H1 (cell line): ENCODE measurements around the gene IL10. TPM values are rescaled to one million over a fixed set of nuclear protein-coding genes. Genes with fewer than 3 reads are reported as not detected.

Experiments
- CTCF ChIA-PET: fragments of 300-600 bp; sonication (Branson Sonifier 250); formaldehyde crosslinking; loops from one replicate; lab custom pipeline; 2021; ENCODE audit not compliant: partially characterized antibody; lab: Charles Lee
- POLR2A ChIA-PET: fragments of 300-600 bp; sonication (Branson Sonifier 250); formaldehyde crosslinking; loops from one replicate; lab custom pipeline; 2021; ENCODE audit warnings: inconsistent platforms; ENCODE audit not compliant: partially characterized antibody; lab: Charles Lee
- DNase-seq, 2 experiments: peaks; one replicate each; pipeline versions ENCODE4 v3.0.0 to v3.0.0-alpha.2; 2010 to 2022; ENCODE audit warnings: low spot score in 2 of 2, low read depth in 1 of 2, mixed read lengths in 1 of 2
- FAIRE-seq: peaks from 2 replicates; lab custom pipeline; 2011; peaks lifted over from hg19 to GRCh38; lab: Jason Lieb, UNC
- H2AFZ ChIP-seq: 2 replicates; pipeline ENCODE4 v1.8.1; 2012; ENCODE audit warnings: low read length, inconsistent platforms
- H2AK5ac ChIP-seq: 2 replicates; pipeline ENCODE4 v1.6.1; 2013; ENCODE audit warnings: low read depth, low read length
- H2BK120ac ChIP-seq: replicated peaks from 2 replicates; pipeline ENCODE3; 2013; ENCODE audit warnings: low read depth, low read length, inconsistent platforms
- H2BK12ac ChIP-seq: 2 replicates; pipeline ENCODE4 v1.6.1; 2013; ENCODE audit warnings: low read depth, low read length
- H2BK15ac ChIP-seq: 2 replicates; pipeline ENCODE4 v1.6.1; 2013; ENCODE audit warnings: low read length
- H2BK20ac ChIP-seq: 2 replicates; pipeline ENCODE4 v1.6.1; 2013; ENCODE audit warnings: low read length
- H2BK5ac ChIP-seq: 2 replicates; pipeline ENCODE4 v1.6.1; 2013; ENCODE audit warnings: low read depth, low read length
- H3K14ac ChIP-seq: 2 replicates; pipeline ENCODE4 v1.6.1; 2013; ENCODE audit warnings: inconsistent platforms; ENCODE audit not compliant: insufficient read length
- H3K18ac ChIP-seq: 2 replicates; pipeline ENCODE4 v1.6.1; 2013; ENCODE audit warnings: low read length; ENCODE audit errors: extremely low read depth
- H3K23ac ChIP-seq: 2 replicates; pipeline ENCODE4 v1.6.1; 2013; ENCODE audit warnings: inconsistent platforms; ENCODE audit not compliant: insufficient read length
- H3K23me2 ChIP-seq: 2 replicates; pipeline ENCODE4 v1.6.1; 2013; ENCODE audit warnings: low read depth, low read length
- H3K27ac ChIP-seq: 2 replicates; pipeline ENCODE4 v1.6.1; 2011; ENCODE audit warnings: low read depth, low read length, inconsistent platforms
- H3K27me3 ChIP-seq, 4 experiments: replicated peaks in 1 of 4; 1 replicate in 1 of 4; 2 replicates in 3 of 4; pipeline versions ENCODE4 v1.6.1 to v1.8.1; 2011 to 2013; ENCODE audit warnings: low read length in 3 of 4, mild to moderate bottlenecking in 3 of 4, inconsistent platforms in 2 of 4, mixed read lengths in 2 of 4, moderate library complexity in 1 of 4; ENCODE audit not compliant: control insufficient read depth in 3 of 4, insufficient read depth in 3 of 4; ENCODE audit errors: extremely low read depth in 1 of 4
- H3K36me3 ChIP-seq, 4 experiments: 2 replicates each; pipeline versions ENCODE4 v1.6.1 to v1.8.1; 2011 to 2013; ENCODE audit warnings: mild to moderate bottlenecking in 4 of 4, low read length in 3 of 4, moderate library complexity in 2 of 4, control low read depth in 1 of 4, inconsistent platforms in 1 of 4; ENCODE audit not compliant: insufficient read depth in 4 of 4, control insufficient read depth in 2 of 4
- H3K4ac ChIP-seq: replicated peaks from 2 replicates; pipeline ENCODE3; 2013; ENCODE audit warnings: low read length, low read depth, mixed read lengths, inconsistent platforms; ENCODE audit not compliant: insufficient read length
- H3K4me1 ChIP-seq, 4 experiments: replicated peaks in 1 of 4; 1 replicate in 1 of 4; 2 replicates in 3 of 4; pipeline versions ENCODE4 v1.6.1 to v1.8.1; 2011 to 2013; ENCODE audit warnings: low read length in 3 of 4, inconsistent platforms in 2 of 4, mixed read lengths in 1 of 4; ENCODE audit not compliant: insufficient read depth in 4 of 4, control insufficient read depth in 3 of 4
- H3K4me2 ChIP-seq, 2 experiments: 2 replicates each; pipeline versions ENCODE4 v1.6.1 to v1.8.1; 2011 to 2013; ENCODE audit warnings: low read depth in 2 of 2, low read length in 2 of 2, control low read depth in 1 of 2, inconsistent platforms in 1 of 2, mild to moderate bottlenecking in 1 of 2; ENCODE audit not compliant: insufficient read depth in 1 of 2
- H3K4me3 ChIP-seq, 4 experiments: fragments of 200-600, 300-600 bp in 1 of 4; sonication (generic), shearing (Covaris generic), sonication (Bioruptor Twin) in 1 of 4; 2 replicates each; pipeline versions ENCODE4 v1.5.1 to v1.8.1; 2011 to 2016; ENCODE audit warnings: low read length in 4 of 4, low read depth in 3 of 4, control low read depth in 2 of 4, inconsistent platforms in 2 of 4, mild to moderate bottlenecking in 2 of 4, mixed read lengths in 1 of 4, moderate library complexity in 1 of 4; ENCODE audit not compliant: insufficient read depth in 2 of 4; ENCODE audit errors: extremely low read depth in 1 of 4
- H3K56ac ChIP-seq: replicated peaks from 2 replicates; pipeline ENCODE3; 2013; ENCODE audit warnings: low read depth, mild to moderate bottlenecking, mixed read lengths, low read length, inconsistent platforms; ENCODE audit not compliant: insufficient read length
- H3K79me1 ChIP-seq: 2 replicates; pipeline ENCODE4 v1.6.1; 2013; ENCODE audit warnings: low read depth, low read length, control low read depth
- H3K79me2 ChIP-seq, 2 experiments: 2 replicates each; pipeline versions ENCODE4 v1.6.1 to v1.8.1; 2012 to 2013; ENCODE audit warnings: low read length in 2 of 2, mild to moderate bottlenecking in 2 of 2, inconsistent platforms in 1 of 2; ENCODE audit not compliant: insufficient read depth in 2 of 2, control insufficient read depth in 1 of 2
- H3K9ac ChIP-seq, 4 experiments: replicated peaks in 1 of 4; 1 replicate in 1 of 4; 2 replicates in 3 of 4; pipeline versions ENCODE4 v1.6.1 to v1.8.1; 2011 to 2013; ENCODE audit warnings: low read depth in 3 of 4, low read length in 3 of 4, control low read depth in 2 of 4, mild to moderate bottlenecking in 2 of 4, moderate library complexity in 2 of 4, inconsistent platforms in 1 of 4; ENCODE audit errors: extremely low read depth in 1 of 4
- H3K9me3 ChIP-seq, 2 experiments: 2 replicates each; pipeline versions ENCODE4 v1.6.1 to v1.8.1; 2012 to 2013; ENCODE audit warnings: mild to moderate bottlenecking in 2 of 2, moderate library complexity in 2 of 2, control low read depth in 1 of 2, inconsistent platforms in 1 of 2, low read depth in 1 of 2, low read length in 1 of 2, mixed read lengths in 1 of 2; ENCODE audit not compliant: insufficient read depth in 2 of 2
- H4K20me1 ChIP-seq, 2 experiments: replicated peaks in 1 of 2; 2 replicates each; pipeline versions ENCODE3 to v1.8.1; 2011 to 2013; ENCODE audit warnings: inconsistent platforms in 2 of 2, low read length in 2 of 2, mild to moderate bottlenecking in 1 of 2; ENCODE audit not compliant: insufficient read depth in 2 of 2, control insufficient read depth in 1 of 2
- H4K5ac ChIP-seq: 2 replicates; pipeline ENCODE4 v1.6.1; 2013; ENCODE audit warnings: low read length, low read depth, mixed read lengths, inconsistent platforms; ENCODE audit not compliant: insufficient read length
- H4K8ac ChIP-seq: 2 replicates; pipeline ENCODE4 v1.8.0; 2013; ENCODE audit warnings: mild to moderate bottlenecking, moderate library complexity, low read length, inconsistent platforms; ENCODE audit not compliant: insufficient read depth; ENCODE audit errors: extremely low read depth
- H4K91ac ChIP-seq: replicated peaks from 2 replicates; pipeline ENCODE3; 2013; ENCODE audit warnings: low read length, mixed read lengths, inconsistent platforms; ENCODE audit not compliant: insufficient read length
- ASH2L ChIP-seq: fragments of 200-600, 300-600 bp; sonication (generic); IDR thresholded peaks from one replicate; pipeline ENCODE4 v1.7.1; 2017; ENCODE audit warnings: low read length
- ATF3 ChIP-seq: IDR thresholded peaks from 2 replicates; pipeline ENCODE4 v1.6.1; 2011; ENCODE audit warnings: low read depth, mild to moderate bottlenecking, low read length; ENCODE audit not compliant: insufficient read depth
- CREB1 ChIP-seq: IDR thresholded peaks from 2 replicates; pipeline ENCODE4 v1.6.1; 2012; ENCODE audit warnings: inconsistent platforms
- TAF7 ChIP-seq: optimal IDR thresholded peaks from 2 replicates; pipeline ENCODE3; 2011; ENCODE audit warnings: low read depth, mild to moderate bottlenecking, inconsistent platforms, low read length, moderate library complexity, borderline replicate concordance
- TCF12 ChIP-seq: IDR thresholded peaks from 2 replicates; pipeline ENCODE4 v1.6.1; 2011; ENCODE audit warnings: low read depth, mild to moderate bottlenecking, low read length
- WGBS, 2 experiments: shearing (Covaris generic) in 1 of 2; methylation state at CpG; one replicate each; pipeline versions ENCODE4 v1.1.6 to v1.1.7; 2013 to 2015; ENCODE audit warnings: low lambda C conversion rate in 2 of 2, mixed read lengths in 2 of 2, inconsistent platforms in 1 of 2, low coverage in 1 of 2, missing lambda C conversion rate in 1 of 2; ENCODE audit not compliant: insufficient replicate concordance in 2 of 2, insufficient coverage in 1 of 2, insufficient read length in 1 of 2; ENCODE audit errors: extremely low coverage in 1 of 2, missing lambda C conversion rate in 1 of 2; 5-methylcytosine and 5-hydroxymethylcytosine counted together
- polyA plus RNA-seq, 7 experiments: library from polyadenylated mRNA; depleted of rRNA in 3 of 7; stranded (reverse) in 5 of 7; unstranded in 2 of 7; fragments of >200 nt in 5 of 7; fragments of 200-250 nt in 2 of 7; gene quantifications; 1 replicate in 5 of 7; 2 replicates in 1 of 7; 4 replicates in 1 of 7; pipeline versions ENCODE4 v1.2.1 to v1.2.3, GENCODE V29; 2011 to 2013; ENCODE audit warnings: missing spikeins in 2 of 7, mixed read lengths in 2 of 7
- total RNA-seq: library from RNA; stranded (reverse); fragmentation: NEBNext Ultra II Directional; extraction: Animal tissue kit (Norgen Biotek cat#: 25700); gene quantifications from 2 replicates; pipeline ENCODE4 v1.2.1, GENCODE V29; 2021
- TF ChIP-seq, protein P1 (sequence below): IDR thresholded peaks from 2 replicates; pipeline ENCODE4 v1.6.1; 2012; ENCODE audit warnings: inconsistent platforms

Gene IL10
- total and polyA plus RNA-seq, 2 of the 8 experiments (the other 6 are each of a cell fraction or from before 2014, with no cell fraction given): not detected

DNA sequence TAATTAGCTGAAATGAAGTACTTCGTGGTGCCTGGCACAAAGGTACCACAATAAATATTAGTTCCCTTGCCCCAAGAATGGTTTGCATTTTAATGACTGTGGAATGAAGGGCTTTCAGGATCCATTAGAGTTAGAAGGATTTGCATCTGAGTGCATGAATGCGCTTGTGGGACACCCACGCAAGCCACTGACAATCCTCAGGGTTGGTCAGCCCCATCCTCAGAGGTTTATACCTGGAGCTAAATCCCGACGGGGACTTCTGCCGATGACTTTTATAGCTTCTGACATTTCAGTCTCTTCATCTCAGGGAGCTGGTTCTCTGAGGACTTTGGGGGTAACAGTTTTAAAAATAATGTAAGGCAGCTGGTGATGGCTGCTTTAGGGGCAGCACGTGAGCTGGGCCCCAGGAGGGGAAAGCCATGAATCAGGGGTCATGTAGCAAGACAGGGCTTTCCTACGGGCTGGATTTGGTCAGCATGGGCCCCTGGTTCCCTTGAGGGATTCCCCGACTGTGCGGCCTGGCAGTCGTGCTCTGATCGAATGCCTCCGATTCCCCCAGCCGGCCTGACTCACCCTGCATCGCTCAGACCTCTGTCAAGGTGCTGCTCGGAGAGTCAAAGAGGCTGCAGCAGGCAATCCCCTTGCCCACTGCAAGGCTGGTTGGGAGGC, 20.8 kb upstream of the IL10 start:
- DNase-seq: no peak
- POLR2A ChIA-PET: interaction anchor here (0.7 kb wide), 1 partner anchor 991 kb away, joined by 3 read pairs; no protein-coding TSS in a partner anchor
- no peak for FAIRE-seq

More for the DNA sequence above, 20.8 kb upstream of the IL10 start:
- Histone ChIP-seq H2AFZ (no peak overlapping the region), H3K27me3 (no peaks in the 10 kb centered on the region; a peak in 2 of 7 replicates), H3K79me2 (no peaks in the 10 kb centered on the region), H3K4me1 (no peaks in the 10 kb centered on the region), H3K14ac (no peak overlapping the region), H3K18ac (no peak overlapping the region), H3K27ac (no peak overlapping the region), H3K36me3 (no peaks in the 10 kb centered on the region), H3K23me2 (no peaks in the 10 kb centered on the region), H3K4me3 (no peak overlapping the region), H2BK20ac (no peak overlapping the region), H3K23ac (no peak overlapping the region), H2BK12ac (no peak overlapping the region), H2BK15ac (no peak overlapping the region), H4K5ac (no peak overlapping the region), H2AK5ac (no peak overlapping the region), H2BK120ac (no peak overlapping the region), H4K20me1 (no peaks in the 10 kb centered on the region), H4K8ac (no peak overlapping the region), H3K4ac (no peak overlapping the region), H2BK5ac (no peak overlapping the region), H3K9ac (no peak overlapping the region), H3K9me3 (no peaks in the 10 kb centered on the region), H3K79me1 (no peaks in the 10 kb centered on the region), H3K4me2 (no peak overlapping the region), H4K91ac (no peak overlapping the region), H3K56ac (no peak overlapping the region)
- 84% methylated on average over 15 of the region's 16 CpGs; no CpG with 5 or more reads in 1 of the 2 experiments for WGBS, 2 experiments
- no peak for TF ChIP-seq ASH2L
- TF ChIP-seq TCF12: no peak
- no peak for TF ChIP-seq TAF7
- no peak for TF ChIP-seq ATF3
- no peak for TF ChIP-seq CREB1
- TF ChIP-seq, protein P1, sequence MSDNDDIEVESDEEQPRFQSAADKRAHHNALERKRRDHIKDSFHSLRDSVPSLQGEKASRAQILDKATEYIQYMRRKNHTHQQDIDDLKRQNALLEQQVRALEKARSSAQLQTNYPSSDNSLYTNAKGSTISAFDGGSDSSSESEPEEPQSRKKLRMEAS: no peak
- CTCF ChIA-PET: interaction anchor here (0.6 to 1.4 kb wide), 8 partner anchors 9 to 143 kb away, joined by 3 to 8 read pairs (median 3); no protein-coding TSS in a partner anchor
